Measurements from ENCODE around the gene KCNA1. TPM values are rescaled to one million over a fixed set of nuclear protein-coding genes. Genes with fewer than 3 reads are reported as not detected.

Gene KCNA1
- total RNA-seq, 2 experiments from 2014 or later = not detected

DNA sequence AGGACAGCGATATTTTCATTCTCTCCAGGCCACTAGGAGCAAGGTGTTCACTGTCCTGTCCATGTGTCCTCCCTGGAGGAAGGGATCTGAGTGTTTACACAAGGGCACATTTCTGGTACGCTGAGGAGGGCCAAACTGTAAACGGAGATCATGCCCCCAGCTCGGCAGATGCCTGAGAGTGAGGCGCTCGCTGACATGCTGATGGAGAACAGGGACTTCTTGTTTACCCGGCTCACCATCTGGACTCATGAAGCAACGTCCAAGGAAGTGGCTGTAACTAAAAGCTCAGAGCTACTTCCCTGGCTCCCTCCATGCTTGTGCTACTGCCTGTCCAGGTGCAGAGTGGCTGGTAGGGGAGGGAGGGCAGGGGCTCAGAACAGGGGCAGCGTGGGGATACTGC, 43.4 kb upstream of the KCNA1 start:
- ChIA-PET CTCF (interaction anchor here (1.4 to 6.2 kb wide), 3 partner anchors 8 to 17 kb away, joined by 3 to 34 read pairs (median 5); no protein-coding TSS in a partner anchor), POLR2A (interaction anchor here (0.7 kb wide), 1 partner anchor 19 kb away, joined by 3 read pairs; no protein-coding TSS in a partner anchor)
- ATAC-seq (no peak), DNase-seq (no peak)
- Mint-ChIP-seq H3K4me1 (ENCODE audit: low read depth) (no peaks in the 10 kb centered on the region), H3K9me3 (no peaks in the 10 kb centered on the region), H3K4me3 (no peak overlapping the region), H3K27ac (no peak overlapping the region), H3K36me3 (ENCODE audit: low read depth) (no peaks in the 10 kb centered on the region), H3K27me3 (peaks cover 25% of the 10 kb centered on the region)
- intact Hi-C loops (cut with micrococcal nuclease) = no loop called here
- TF ChIP-seq CTCF (IDR thresholded peaks at IDR 0.05) = no peak

DNA sequence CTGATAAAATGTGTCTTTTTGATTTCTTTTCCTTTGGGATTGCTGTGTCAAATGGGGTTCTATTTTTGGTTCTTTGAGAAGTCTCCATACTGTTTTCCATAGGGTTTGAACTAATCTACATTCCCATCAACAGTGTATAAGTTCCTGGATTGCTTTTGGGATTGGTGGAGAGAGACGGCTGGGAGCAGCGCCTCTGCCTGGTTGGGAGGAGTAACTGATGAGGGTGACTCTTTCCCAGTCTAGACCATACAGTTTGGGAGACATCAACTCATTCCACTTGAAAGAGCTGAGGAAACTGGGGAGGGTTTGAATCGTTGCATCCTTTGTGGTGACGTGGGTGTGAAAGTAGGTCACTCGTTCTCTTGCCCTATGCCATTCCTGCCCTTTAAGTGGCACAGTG, 42.3 kb upstream of the KCNA1 start:
- TF ChIP-seq CTCF (IDR thresholded peaks at IDR 0.05) = no peak
- Mint-ChIP-seq H3K9me3 (no peaks in the 10 kb centered on the region), H3K36me3 (ENCODE audit: low read depth) (no peaks in the 10 kb centered on the region), H3K4me1 (ENCODE audit: low read depth) (no peaks in the 10 kb centered on the region), H3K27me3 (peaks cover 27% of the 10 kb centered on the region), H3K4me3 (no peak overlapping the region), H3K27ac (no peak overlapping the region)
- POLR2A ChIA-PET = no interaction called here
- DNase-seq (no peak), ATAC-seq (no peak)
- CTCF ChIA-PET = interaction anchor here (1.1 to 6.2 kb wide), 2 partner anchors 9 to 125 kb away, joined by 3 to 34 read pairs; no protein-coding TSS in a partner anchor
- intact Hi-C loops (cut with micrococcal nuclease) = no loop called here

DNA sequence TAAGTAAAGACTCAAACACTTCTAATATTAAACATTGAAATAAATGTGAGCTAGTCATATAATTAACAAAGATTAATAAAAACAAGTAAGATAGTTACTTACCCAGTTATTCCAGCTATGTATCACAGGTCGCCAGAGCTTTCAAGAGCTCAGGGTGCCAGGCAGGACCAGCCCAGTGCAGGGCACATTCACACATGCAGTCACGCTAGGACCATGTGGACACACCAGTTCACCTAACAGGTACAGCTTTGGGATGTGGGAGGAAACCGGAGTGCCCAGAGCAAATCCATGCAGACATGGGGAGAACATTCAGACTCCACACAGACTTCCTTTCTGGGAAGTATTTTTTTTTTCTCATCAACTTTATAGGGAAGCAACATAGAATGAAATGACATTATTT, 39.3 kb upstream of the KCNA1 start:
- Mint-ChIP-seq H3K36me3 (ENCODE audit: low read depth) (no peaks in the 10 kb centered on the region), H3K9me3 (no peaks in the 10 kb centered on the region), H3K4me3 (no peak overlapping the region), H3K27me3 (peaks cover 24% of the 10 kb centered on the region), H3K4me1 (ENCODE audit: low read depth) (no peaks in the 10 kb centered on the region), H3K27ac (no peak overlapping the region)
- TF ChIP-seq CTCF (IDR thresholded peaks at IDR 0.05) = no peak
- DNase-seq (no peak), ATAC-seq (no peak)
- ChIA-PET CTCF (interaction anchor here (6.2 kb wide), 1 partner anchor 12 kb away, joined by 34 read pairs; no protein-coding TSS in a partner anchor), POLR2A (no interaction called here)
- intact Hi-C loops (cut with micrococcal nuclease) = no loop called here

DNA sequence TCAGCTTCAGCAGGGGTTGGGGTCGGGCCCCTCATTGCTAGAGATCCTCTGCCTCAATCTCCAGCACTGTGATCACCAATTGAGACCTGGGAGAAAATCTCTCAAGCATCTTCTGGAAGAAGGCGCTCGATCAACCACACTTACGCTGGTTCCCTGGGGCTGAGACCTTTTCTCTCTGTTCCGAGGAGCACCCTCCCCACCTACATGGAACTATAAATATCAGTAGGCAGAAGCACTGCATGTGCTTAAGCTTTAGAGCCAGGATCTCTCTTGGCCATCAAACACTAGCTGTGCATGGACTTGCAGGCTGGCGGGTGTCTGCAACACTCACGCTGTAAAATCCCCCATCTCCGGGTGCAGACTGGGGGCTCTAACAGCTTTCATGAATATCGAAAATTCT, 38.2 kb upstream of the KCNA1 start:
- Mint-ChIP-seq H3K36me3 (ENCODE audit: low read depth) (no peaks in the 10 kb centered on the region), H3K4me3 (no peak overlapping the region), H3K27me3 (peaks cover 16% of the 10 kb centered on the region), H3K9me3 (no peaks in the 10 kb centered on the region), H3K27ac (no peak overlapping the region), H3K4me1 (ENCODE audit: low read depth) (no peaks in the 10 kb centered on the region)
- ChIA-PET POLR2A (no interaction called here), CTCF (interaction anchor here (6.2 kb wide), 1 partner anchor 13 kb away, joined by 34 read pairs; no protein-coding TSS in a partner anchor)
- TF ChIP-seq CTCF (IDR thresholded peaks at IDR 0.05) = no peak
- DNase-seq (no peak), ATAC-seq (no peak)
- intact Hi-C loops (cut with micrococcal nuclease) = no loop called here

GRCh38 chr12:4873947-4874346, 35.8 kb upstream of the KCNA1 start:
- Mint-ChIP-seq H3K4me3 (no peak overlapping the region), H3K27ac (no peak overlapping the region), H3K9me3 (peaks cover 7% of the 10 kb centered on the region), H3K27me3 (peaks cover 13% of the 10 kb centered on the region), H3K4me1 (ENCODE audit: low read depth) (no peaks in the 10 kb centered on the region), H3K36me3 (ENCODE audit: low read depth) (no peaks in the 10 kb centered on the region)
- POLR2A ChIA-PET = no interaction called here
- intact Hi-C loops (cut with micrococcal nuclease) = no loop called here
- ATAC-seq (no peak), DNase-seq (no peak)
- no peak for TF ChIP-seq CTCF (IDR thresholded peaks at IDR 0.05)
- CTCF ChIA-PET = interaction anchor here (0.7 kb wide), 1 partner anchor 16 kb away, joined by 3 read pairs; no protein-coding TSS in a partner anchor
